Keratinocyte (primary cell): ENCODE measurements around the gene SLC39A3.

Experiments used
- EZH2 ChIP-seq: IDR thresholded peaks from one replicate; pipeline ENCODE4 v1.6.1; 2012; ENCODE audit warnings: inconsistent platforms, mild to moderate bottlenecking, low read length, moderate library complexity
- TF ChIP-seq, protein P1 (sequence below), 3 experiments: IDR thresholded peaks in 1 of 3; conservative IDR thresholded peaks in 1 of 3; optimal IDR thresholded peaks in 1 of 3; 2 replicates in 2 of 3; 3 replicates in 1 of 3; pipeline versions ENCODE3 to v1.5.1; 2011; ENCODE audit warnings: low read length in 3 of 3, mild to moderate bottlenecking in 3 of 3, moderate library complexity in 2 of 3, control low read depth in 1 of 3, inconsistent platforms in 1 of 3; ENCODE audit not compliant: insufficient read depth in 2 of 3; ENCODE audit errors: extremely low read depth in 1 of 3

DNA sequence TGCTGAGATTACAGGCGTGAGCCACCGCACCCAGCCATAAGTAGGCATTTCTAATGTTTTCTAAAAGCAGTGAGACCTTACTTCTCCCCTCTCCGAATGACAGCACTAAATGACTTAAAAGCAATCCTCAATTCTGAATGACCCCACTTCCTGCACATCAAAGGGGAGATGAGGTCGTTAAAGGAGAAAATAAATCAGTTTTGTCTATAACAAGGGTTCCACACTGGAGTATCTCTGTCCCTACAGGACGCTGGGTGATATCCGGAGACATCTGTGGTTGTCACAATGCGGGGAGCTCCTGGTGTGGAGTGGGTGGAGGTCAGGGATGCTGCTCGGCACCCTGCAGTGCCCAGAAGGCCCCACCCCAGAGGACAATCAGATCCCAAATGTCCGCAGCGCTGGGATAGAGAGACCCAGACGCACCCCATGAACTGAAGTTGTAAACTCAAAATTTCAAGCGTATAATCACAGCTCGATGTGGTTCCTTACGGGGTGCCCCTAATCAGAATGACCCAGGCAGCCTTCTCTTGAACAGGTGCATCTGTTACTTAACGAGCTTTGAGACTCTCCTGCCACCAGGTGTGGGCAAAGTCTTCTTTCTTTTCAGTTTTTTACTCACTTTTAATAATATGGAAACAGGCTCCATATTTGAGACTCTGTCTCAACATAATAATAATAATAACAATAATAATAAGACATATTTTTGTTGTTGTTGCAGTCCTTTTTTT is 40.2 kb downstream of the SLC39A3 start:
- TF ChIP-seq, protein P1, sequence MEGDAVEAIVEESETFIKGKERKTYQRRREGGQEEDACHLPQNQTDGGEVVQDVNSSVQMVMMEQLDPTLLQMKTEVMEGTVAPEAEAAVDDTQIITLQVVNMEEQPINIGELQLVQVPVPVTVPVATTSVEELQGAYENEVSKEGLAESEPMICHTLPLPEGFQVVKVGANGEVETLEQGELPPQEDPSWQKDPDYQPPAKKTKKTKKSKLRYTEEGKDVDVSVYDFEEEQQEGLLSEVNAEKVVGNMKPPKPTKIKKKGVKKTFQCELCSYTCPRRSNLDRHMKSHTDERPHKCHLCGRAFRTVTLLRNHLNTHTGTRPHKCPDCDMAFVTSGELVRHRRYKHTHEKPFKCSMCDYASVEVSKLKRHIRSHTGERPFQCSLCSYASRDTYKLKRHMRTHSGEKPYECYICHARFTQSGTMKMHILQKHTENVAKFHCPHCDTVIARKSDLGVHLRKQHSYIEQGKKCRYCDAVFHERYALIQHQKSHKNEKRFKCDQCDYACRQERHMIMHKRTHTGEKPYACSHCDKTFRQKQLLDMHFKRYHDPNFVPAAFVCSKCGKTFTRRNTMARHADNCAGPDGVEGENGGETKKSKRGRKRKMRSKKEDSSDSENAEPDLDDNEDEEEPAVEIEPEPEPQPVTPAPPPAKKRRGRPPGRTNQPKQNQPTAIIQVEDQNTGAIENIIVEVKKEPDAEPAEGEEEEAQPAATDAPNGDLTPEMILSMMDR (optimal IDR thresholded peaks at IDR 0.05 in 1 of 3, IDR thresholded peaks at IDR 0.05 in 1 of 3, conservative IDR thresholded peaks at IDR 0.05 in 1 of 3; ENCODE audit: extremely low read depth in 1 of 3, insufficient read depth in 2 of 3, low read length in 3 of 3), result no peak
- TF ChIP-seq EZH2, result no peak
